ENCODE results near the gene CHRNA4. TPM values are rescaled to one million over a fixed set of nuclear protein-coding genes. Genes with fewer than 3 reads are reported as not detected.

Gene CHRNA4
- total and polyA plus RNA-seq, 9 of the 15 experiments (the other 6 are each of a cell fraction or from before 2014, with no cell fraction given), result not detected

DNA sequence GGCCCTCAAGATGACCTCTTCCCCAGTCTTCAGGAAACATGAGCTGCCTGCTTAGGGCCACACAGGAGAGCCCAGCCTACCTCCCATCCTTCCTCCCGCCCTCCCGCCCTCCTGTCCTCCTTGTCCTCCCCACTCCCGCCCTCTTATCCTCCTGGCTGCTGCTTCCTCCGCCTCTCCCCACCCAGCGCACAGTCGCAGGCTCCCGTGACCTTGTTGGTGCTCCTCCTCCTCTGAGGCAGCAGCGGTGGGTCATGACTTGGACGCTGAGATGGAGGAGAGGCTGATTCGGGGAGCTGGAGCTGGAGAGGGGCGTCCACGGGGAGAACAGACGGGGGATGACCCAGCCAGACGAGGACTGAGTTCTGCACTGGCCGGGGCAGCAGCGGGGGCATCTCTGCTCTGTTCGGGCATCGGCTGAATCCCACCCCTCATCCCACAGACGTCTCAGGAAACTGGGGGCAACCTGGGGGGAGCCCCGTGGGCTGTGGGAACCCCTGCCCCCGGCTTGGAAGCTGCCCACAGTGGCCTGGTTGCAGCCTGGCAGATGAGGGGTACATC lies 32.4 kb downstream of the CHRNA4 start:
- peak; percentile 42; the same call in 2 of the 3 replicates for ATAC-seq
- Histone ChIP-seq H2AFZ (ENCODE audit: low read depth, low read length) (no peak overlapping the region), H3K4me1 (replicated peaks in 1 of 2; ENCODE audit: control insufficient read depth in 2 of 2, insufficient read depth in 2 of 2, low read length in 2 of 2) (peaks cover 0 to 24% of the 10 kb centered on the region in 2 experiments; a peak in 1 of 5 replicates), H3K27me3 (ENCODE audit: control insufficient read depth in 2 of 2, insufficient read depth in 2 of 2, low read length in 2 of 2) (peaks cover 5 to 10% of the 10 kb centered on the region in 2 experiments; a peak in 4 of 5 replicates), H3K4me2 (ENCODE audit: insufficient read depth, low read length) (no peak overlapping the region), H3K9ac (ENCODE audit: insufficient read depth in 1 of 2, low read depth in 2 of 2, low read length in 2 of 2) (no peak overlapping the region), H3K9me1 (ENCODE audit: control insufficient read depth, insufficient read depth, low read length) (no peaks in the 10 kb centered on the region), H3K79me2 (ENCODE audit: control insufficient read depth, insufficient read depth, low read length) (no peaks in the 10 kb centered on the region), H3K27ac (ENCODE audit: extremely low read depth, low read depth, low read length) (no peak overlapping the region), H3K4me3 (no peak overlapping the region), H4K20me1 (replicated peaks; ENCODE audit: control insufficient read depth, insufficient read depth, low read length) (no peaks in the 10 kb centered on the region), H3K9me3 (replicated peaks; ENCODE audit: control insufficient read depth, insufficient read depth, low read depth, low read length) (no peaks in the 10 kb centered on the region), H3K36me3 (ENCODE audit: control insufficient read depth, insufficient read depth, low read length) (no peaks in the 10 kb centered on the region)
- POLR2A ChIA-PET, result interaction anchor here (0.6 kb wide), 1 partner anchor 192 kb away, joined by 3 read pairs; no protein-coding TSS in a partner anchor
- WGBS (ENCODE audit: insufficient coverage, low coverage, missing lambda C conversion rate), result 3% methylated on average over 20 of the region's 21 CpGs
- CTCF ChIA-PET (ENCODE audit: low intra/inter-chr PET ratio), result no interaction called here
- intact Hi-C loops (cut with micrococcal nuclease), result no loop called here
- no peak for FAIRE-seq
- DNase-seq (ENCODE audit: extremely low read depth in 1 of 4, low spot score in 3 of 4), result no peak
- in situ Hi-C loops (cut with MboI), result no loop called here
- TF ChIP-seq ZNF263 (CRISPR knock-in tag; IDR thresholded peaks at IDR 0.05; ENCODE audit: borderline replicate concordance), result peak; percentile 89
- no peak for TF ChIP-seq BRD9 (IDR thresholded peaks at IDR 0.05; ENCODE audit: low read depth, partially characterized antibody)
- BruUV-seq (replicated peaks), result no TSS peak

DNA sequence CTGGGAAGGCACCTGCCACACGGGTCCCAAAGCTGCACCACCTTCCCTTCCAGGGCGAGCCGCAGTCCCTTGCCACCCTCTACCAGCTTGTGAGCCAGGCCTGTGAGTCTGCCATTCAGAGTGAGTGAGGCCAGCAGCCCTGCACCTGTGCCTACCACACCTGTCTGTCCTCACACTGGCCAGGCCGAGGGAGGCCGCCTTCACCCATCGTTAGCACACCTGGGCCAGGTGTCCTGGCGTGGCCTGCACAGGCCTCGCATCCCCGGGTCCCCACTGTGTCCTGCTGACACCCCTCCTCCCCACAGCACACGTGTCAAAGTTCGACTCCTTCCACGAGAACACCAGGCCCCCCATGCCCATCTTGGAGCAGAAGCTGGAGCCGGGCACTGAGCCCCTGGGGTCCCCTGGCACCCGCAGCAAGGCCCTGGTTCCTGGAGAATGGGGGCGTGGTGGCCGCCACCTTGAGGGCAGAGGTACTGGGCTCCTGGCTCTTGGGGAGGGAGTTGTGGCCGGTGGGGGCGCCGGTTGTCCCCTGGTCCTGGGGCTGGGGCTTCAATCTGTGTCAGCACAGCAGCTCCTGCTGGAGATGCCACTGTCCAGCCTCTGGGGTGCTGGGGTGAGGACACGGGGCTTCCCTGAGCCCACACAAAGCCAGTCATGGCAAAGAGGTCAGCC lies 33.0 kb downstream of the CHRNA4 start:
- ChIA-PET CTCF (ENCODE audit: low intra/inter-chr PET ratio) (no interaction called here), POLR2A (interaction anchor here (0.6 kb wide), 1 partner anchor 193 kb away, joined by 3 read pairs; no protein-coding TSS in a partner anchor)
- no peak overlapping the region for H3K9ac ChIP-seq (ENCODE audit: insufficient read depth in 1 of 2, low read depth in 2 of 2, low read length in 2 of 2)
- no peak overlapping the region for H2AFZ ChIP-seq (ENCODE audit: low read depth, low read length)
- no peak overlapping the region for H3K4me3 ChIP-seq
- no peaks in the 10 kb centered on the region for H3K36me3 ChIP-seq (ENCODE audit: control insufficient read depth, insufficient read depth, low read length)
- no peaks in the 10 kb centered on the region for H3K79me2 ChIP-seq (ENCODE audit: control insufficient read depth, insufficient read depth, low read length)
- H3K9me1 ChIP-seq (ENCODE audit: control insufficient read depth, insufficient read depth, low read length), result no peaks in the 10 kb centered on the region
- H3K4me1 ChIP-seq (replicated peaks in 1 of 2; ENCODE audit: control insufficient read depth in 2 of 2, insufficient read depth in 2 of 2, low read length in 2 of 2), result peaks cover 0 to 21% of the 10 kb centered on the region in 2 experiments; a peak in 1 of 5 replicates
- no peak for FAIRE-seq
- no peak for DNase-seq (ENCODE audit: extremely low read depth in 1 of 4, low spot score in 3 of 4)
- TF ChIP-seq RBM22 (IDR thresholded peaks at IDR 0.05; ENCODE audit: low read depth, low read length, poor library complexity, severe bottlenecking) (no peak), ZFPM2 (CRISPR knock-in tag; IDR thresholded peaks at IDR 0.05) (no peak), DIDO1 (tag; IDR thresholded peaks at IDR 0.05; ENCODE audit: low read depth) (no peak), ZNF197 (CRISPR knock-in tag; IDR thresholded peaks at IDR 0.05; ENCODE audit: low read depth) (no peak), ESRRA (IDR thresholded peaks at IDR 0.05; ENCODE audit: borderline replicate concordance, low read depth) (peak; percentile 20; the same call in 1 of the 2 replicates)
- TF ChIP-seq, protein P1, sequence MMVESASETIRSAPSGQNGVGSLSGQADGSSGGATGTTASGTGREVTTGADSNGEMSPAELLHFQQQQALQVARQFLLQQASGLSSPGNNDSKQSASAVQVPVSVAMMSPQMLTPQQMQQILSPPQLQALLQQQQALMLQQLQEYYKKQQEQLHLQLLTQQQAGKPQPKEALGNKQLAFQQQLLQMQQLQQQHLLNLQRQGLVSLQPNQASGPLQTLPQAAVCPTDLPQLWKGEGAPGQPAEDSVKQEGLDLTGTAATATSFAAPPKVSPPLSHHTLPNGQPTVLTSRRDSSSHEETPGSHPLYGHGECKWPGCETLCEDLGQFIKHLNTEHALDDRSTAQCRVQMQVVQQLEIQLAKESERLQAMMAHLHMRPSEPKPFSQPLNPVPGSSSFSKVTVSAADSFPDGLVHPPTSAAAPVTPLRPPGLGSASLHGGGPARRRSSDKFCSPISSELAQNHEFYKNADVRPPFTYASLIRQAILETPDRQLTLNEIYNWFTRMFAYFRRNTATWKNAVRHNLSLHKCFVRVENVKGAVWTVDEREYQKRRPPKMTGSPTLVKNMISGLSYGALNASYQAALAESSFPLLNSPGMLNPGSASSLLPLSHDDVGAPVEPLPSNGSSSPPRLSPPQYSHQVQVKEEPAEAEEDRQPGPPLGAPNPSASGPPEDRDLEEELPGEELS (CRISPR knock-in tag; IDR thresholded peaks at IDR 0.05; ENCODE audit: borderline replicate concordance), result no peak
- WGBS (ENCODE audit: insufficient coverage, low coverage, missing lambda C conversion rate), result 11% methylated on average over 19 of the region's 20 CpGs
- in situ Hi-C loops (cut with MboI) (no loop called here), intact Hi-C loops (cut with micrococcal nuclease) (no loop called here)
- no peak overlapping the region for H3K4me2 ChIP-seq (ENCODE audit: insufficient read depth, low read length)
- no TSS peak for BruUV-seq (replicated peaks)
- peaks cover 7 to 9% of the 10 kb centered on the region in 2 experiments; a peak in 4 of 5 replicates for H3K27me3 ChIP-seq (ENCODE audit: control insufficient read depth in 2 of 2, insufficient read depth in 2 of 2, low read length in 2 of 2)
- H4K20me1 ChIP-seq (replicated peaks; ENCODE audit: control insufficient read depth, insufficient read depth, low read length), result no peaks in the 10 kb centered on the region
- ATAC-seq, result peak; percentile 30; the same call in 2 of the 3 replicates
- no peak overlapping the region for H3K27ac ChIP-seq (ENCODE audit: extremely low read depth, low read depth, low read length)
- H3K9me3 ChIP-seq (replicated peaks; ENCODE audit: control insufficient read depth, insufficient read depth, low read depth, low read length), result no peaks in the 10 kb centered on the region

Measured in K562 (cell line).